DOHH2 (cell line): Measurements from ENCODE around the gene RAMP3.

Source experiments
- EZH2phosphoT487 ChIP-seq: fragments of 200-600 bp; sonication (generic); IDR thresholded peaks from 2 replicates; pipeline ENCODE4 v1.6.1; 2017; ENCODE audit warnings: borderline replicate concordance, mild to moderate bottlenecking, antibody characterized with exemption, low read length, moderate library complexity, mixed read lengths
- TF ChIP-seq, protein P1 (sequence below): fragments of 200-600 bp; sonication (generic); IDR thresholded peaks from one replicate; pipeline ENCODE4 v1.5.1; 2014; ENCODE audit warnings: antibody characterized with exemption, mild to moderate bottlenecking, low read depth, low read length; ENCODE audit not compliant: poor library complexity, severe bottlenecking

DNA sequence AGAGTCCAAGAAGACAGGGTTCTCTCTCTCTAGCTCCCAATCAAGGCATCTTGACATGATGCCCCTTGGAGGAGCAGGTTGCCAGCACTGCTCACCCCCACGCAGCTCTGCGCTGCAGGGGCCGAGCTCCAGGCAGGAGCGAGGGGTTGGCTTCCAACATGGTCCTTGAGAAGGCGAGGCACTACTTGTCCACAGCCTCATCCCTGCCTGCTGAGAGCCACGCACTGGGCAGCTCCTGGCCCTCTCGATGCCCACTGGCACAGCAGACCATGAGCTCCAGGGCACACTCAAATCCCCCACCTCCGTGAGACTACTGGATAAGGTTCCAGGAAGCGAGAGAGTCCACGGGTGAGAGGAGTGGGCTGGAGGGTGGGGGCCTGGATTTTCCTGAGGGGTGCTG is 31.1 kb downstream of the RAMP3 start:
- TF ChIP-seq, protein P1, sequence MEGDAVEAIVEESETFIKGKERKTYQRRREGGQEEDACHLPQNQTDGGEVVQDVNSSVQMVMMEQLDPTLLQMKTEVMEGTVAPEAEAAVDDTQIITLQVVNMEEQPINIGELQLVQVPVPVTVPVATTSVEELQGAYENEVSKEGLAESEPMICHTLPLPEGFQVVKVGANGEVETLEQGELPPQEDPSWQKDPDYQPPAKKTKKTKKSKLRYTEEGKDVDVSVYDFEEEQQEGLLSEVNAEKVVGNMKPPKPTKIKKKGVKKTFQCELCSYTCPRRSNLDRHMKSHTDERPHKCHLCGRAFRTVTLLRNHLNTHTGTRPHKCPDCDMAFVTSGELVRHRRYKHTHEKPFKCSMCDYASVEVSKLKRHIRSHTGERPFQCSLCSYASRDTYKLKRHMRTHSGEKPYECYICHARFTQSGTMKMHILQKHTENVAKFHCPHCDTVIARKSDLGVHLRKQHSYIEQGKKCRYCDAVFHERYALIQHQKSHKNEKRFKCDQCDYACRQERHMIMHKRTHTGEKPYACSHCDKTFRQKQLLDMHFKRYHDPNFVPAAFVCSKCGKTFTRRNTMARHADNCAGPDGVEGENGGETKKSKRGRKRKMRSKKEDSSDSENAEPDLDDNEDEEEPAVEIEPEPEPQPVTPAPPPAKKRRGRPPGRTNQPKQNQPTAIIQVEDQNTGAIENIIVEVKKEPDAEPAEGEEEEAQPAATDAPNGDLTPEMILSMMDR: no peak
- no peak for TF ChIP-seq EZH2phosphoT487
